22Rv1 (cell line): Measurements from ENCODE around the gene FLRT2.

Source experiments
- CTCF ChIP-seq: fragments of 450-650 bp; IDR thresholded peaks from 2 replicates; pipeline ENCODE4 v1.5.1; 2017; ENCODE audit warnings: mild to moderate bottlenecking
- ZFX ChIP-seq: fragments of 450-650 bp; IDR thresholded peaks from 2 replicates; pipeline ENCODE4 v1.6.1; 2017; ENCODE audit warnings: antibody characterized with exemption, borderline replicate concordance

- no peak for TF ChIP-seq CTCF
- no peak for TF ChIP-seq ZFX
These were observed 157.5 kb downstream of the FLRT2 start for GRCh38 chr14:85687456-85687855.
